Lower leg skin (tissue), 3 donors: ENCODE results near the gene MEI1.

Experiments
- CTCF ChIP-seq, 3 donors: fragments of 450-650 bp; IDR thresholded peaks; one replicate each; pipeline ENCODE4 v1.5.1; 2016; ENCODE audit warnings: antibody characterized with exemption in 3 of 3, mild to moderate bottlenecking in 3 of 3, moderate library complexity in 2 of 3
- POLR2A ChIP-seq, 2 donors: fragments of 450-650 bp; IDR thresholded peaks; one replicate each; pipeline ENCODE4 v1.6.1; 2016 to 2017; ENCODE audit warnings: antibody characterized with exemption in 2 of 2, mild to moderate bottlenecking in 1 of 2, moderate library complexity in 1 of 2

- TF ChIP-seq CTCF (IDR thresholded peaks at IDR 0.05) (no peak), POLR2A (IDR thresholded peaks at IDR 0.05) (no peak)
These were observed 128.4 kb downstream of the MEI1 start for GRCh38 chr22:41827671-41828070.
